DND-41 (cell line): Measurements from ENCODE around the gene MAGI3.

ENCODE experiments used
- EZH2 ChIP-seq: IDR thresholded peaks from 3 replicates; pipeline ENCODE4 v1.6.1; 2012; ENCODE audit warnings: borderline replicate concordance, low read depth, mild to moderate bottlenecking, moderate library complexity, low read length, inconsistent platforms; ENCODE audit not compliant: severe bottlenecking
- TF ChIP-seq, protein P1 (sequence below): IDR thresholded peaks from 2 replicates; pipeline ENCODE4 v1.5.1; 2012; ENCODE audit warnings: borderline replicate concordance, low read length, moderate library complexity, mild to moderate bottlenecking; ENCODE audit not compliant: poor library complexity, severe bottlenecking; ENCODE audit errors: extremely low read depth

GRCh38 chr1:113373644-113374043, 16.7 kb upstream of the MAGI3 start:
- no peak for TF ChIP-seq EZH2
- TF ChIP-seq, protein P1, sequence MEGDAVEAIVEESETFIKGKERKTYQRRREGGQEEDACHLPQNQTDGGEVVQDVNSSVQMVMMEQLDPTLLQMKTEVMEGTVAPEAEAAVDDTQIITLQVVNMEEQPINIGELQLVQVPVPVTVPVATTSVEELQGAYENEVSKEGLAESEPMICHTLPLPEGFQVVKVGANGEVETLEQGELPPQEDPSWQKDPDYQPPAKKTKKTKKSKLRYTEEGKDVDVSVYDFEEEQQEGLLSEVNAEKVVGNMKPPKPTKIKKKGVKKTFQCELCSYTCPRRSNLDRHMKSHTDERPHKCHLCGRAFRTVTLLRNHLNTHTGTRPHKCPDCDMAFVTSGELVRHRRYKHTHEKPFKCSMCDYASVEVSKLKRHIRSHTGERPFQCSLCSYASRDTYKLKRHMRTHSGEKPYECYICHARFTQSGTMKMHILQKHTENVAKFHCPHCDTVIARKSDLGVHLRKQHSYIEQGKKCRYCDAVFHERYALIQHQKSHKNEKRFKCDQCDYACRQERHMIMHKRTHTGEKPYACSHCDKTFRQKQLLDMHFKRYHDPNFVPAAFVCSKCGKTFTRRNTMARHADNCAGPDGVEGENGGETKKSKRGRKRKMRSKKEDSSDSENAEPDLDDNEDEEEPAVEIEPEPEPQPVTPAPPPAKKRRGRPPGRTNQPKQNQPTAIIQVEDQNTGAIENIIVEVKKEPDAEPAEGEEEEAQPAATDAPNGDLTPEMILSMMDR = no peak
